Testis (tissue), 3 donors: ENCODE results near the gene DCST1. TPM values are rescaled to one million over a fixed set of nuclear protein-coding genes. Genes with fewer than 3 reads are reported as not detected.

Source experiments
- DNase-seq: peaks from one replicate; pipeline ENCODE4 v3.0.0-alpha.2; 2019
- H3K27ac ChIP-seq, 2 donors: fragments of 200-600 bp; sonication (generic); one replicate each; pipeline ENCODE4 v1.5.1; 2019
- H3K27me3 ChIP-seq: fragments of 200-600 bp; sonication (generic); one replicate; pipeline ENCODE4 v1.5.1; 2019
- H3K36me3 ChIP-seq: fragments of 200-600 bp; sonication (generic); one replicate; pipeline ENCODE4 v1.5.1; 2017; ENCODE audit warnings: low read depth; ENCODE audit errors: missing control alignments
- H3K4me1 ChIP-seq: fragments of 200-600 bp; sonication (generic); one replicate; pipeline ENCODE4 v1.5.1; 2019
- H3K4me3 ChIP-seq, 2 donors: fragments of 200-600 bp; sonication (generic); one replicate each; pipeline ENCODE4 v1.5.1; 2017 to 2019
- H3K9me3 ChIP-seq: fragments of 200-600 bp; sonication (generic); one replicate; pipeline ENCODE4 v1.5.1; 2017
- POLR2A ChIP-seq: fragments of 450-650 bp; IDR thresholded peaks from one replicate; pipeline ENCODE4 v1.6.1; 2017; ENCODE audit warnings: antibody characterized with exemption, mild to moderate bottlenecking, moderate library complexity
- WGBS, 2 donors: methylation state at CpG; one replicate each; pipeline ENCODE4 v1.1.5; 2018; 5-methylcytosine and 5-hydroxymethylcytosine counted together
- intact Hi-C: fragments of 100-400 bp; cut with DNase I; formaldehyde crosslinking; loops from one replicate; pipeline ENCODE4 v1.15.1; 2023; ENCODE audit warnings: low total_unique reads
- polyA plus RNA-seq: library from polyadenylated mRNA; stranded (reverse); fragments of 350-450 nt; fragmentation: Illumina TruSeq; extraction: RNeasy Lipid Tissue Mini Kit (QIAGEN cat#74804); gene quantifications from one replicate; pipeline ENCODE4 v1.2.3, GENCODE V29; 2014; ENCODE audit warnings: low read depth, low replicate concordance; ENCODE audit not compliant: insufficient read depth
- total RNA-seq, 2 donors: library from RNA; depleted of rRNA; stranded (reverse); fragments of >200 nt; gene quantifications; one replicate each; pipeline ENCODE4 v1.2.3, GENCODE V29; 2016
- TF ChIP-seq, protein P1 (sequence below), 3 experiments: fragments of 450-650 bp in 2 of 3; fragments of 200-600 bp in 1 of 3; sonication (generic) in 1 of 3; IDR thresholded peaks; one replicate each; pipeline ENCODE4 v1.5.1; 2016 to 2019; ENCODE audit warnings: antibody characterized with exemption in 3 of 3, mild to moderate bottlenecking in 2 of 3, moderate library complexity in 1 of 3

The DCST1 gene
- total and polyA plus RNA-seq, 3 donors from 2014 or later, result 4.5 to 15.2 (median 9.4) TPM

- DNase-seq, result peak; percentile 86
- H3K4me1 ChIP-seq, result peaks cover 14% of the 10 kb centered on the region
- WGBS, 2 donors, result 19 to 21% methylated on average over 19 to 29 of the region's 29 CpGs
- no peaks in the 10 kb centered on the region for H3K27me3 ChIP-seq
- H3K4me3 ChIP-seq, result no peak overlapping the region
- H3K9me3 ChIP-seq, result no peaks in the 10 kb centered on the region
- TF ChIP-seq POLR2A, result no peak
- TF ChIP-seq, protein P1, sequence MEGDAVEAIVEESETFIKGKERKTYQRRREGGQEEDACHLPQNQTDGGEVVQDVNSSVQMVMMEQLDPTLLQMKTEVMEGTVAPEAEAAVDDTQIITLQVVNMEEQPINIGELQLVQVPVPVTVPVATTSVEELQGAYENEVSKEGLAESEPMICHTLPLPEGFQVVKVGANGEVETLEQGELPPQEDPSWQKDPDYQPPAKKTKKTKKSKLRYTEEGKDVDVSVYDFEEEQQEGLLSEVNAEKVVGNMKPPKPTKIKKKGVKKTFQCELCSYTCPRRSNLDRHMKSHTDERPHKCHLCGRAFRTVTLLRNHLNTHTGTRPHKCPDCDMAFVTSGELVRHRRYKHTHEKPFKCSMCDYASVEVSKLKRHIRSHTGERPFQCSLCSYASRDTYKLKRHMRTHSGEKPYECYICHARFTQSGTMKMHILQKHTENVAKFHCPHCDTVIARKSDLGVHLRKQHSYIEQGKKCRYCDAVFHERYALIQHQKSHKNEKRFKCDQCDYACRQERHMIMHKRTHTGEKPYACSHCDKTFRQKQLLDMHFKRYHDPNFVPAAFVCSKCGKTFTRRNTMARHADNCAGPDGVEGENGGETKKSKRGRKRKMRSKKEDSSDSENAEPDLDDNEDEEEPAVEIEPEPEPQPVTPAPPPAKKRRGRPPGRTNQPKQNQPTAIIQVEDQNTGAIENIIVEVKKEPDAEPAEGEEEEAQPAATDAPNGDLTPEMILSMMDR (IDR thresholded peaks at IDR 0.05), result peak; percentile 94 to 99 (median 98)
- intact Hi-C loops, result loop anchor here (5.0 kb wide), 1 partner anchor 76 kb away; no protein-coding TSS in a partner anchor
- no peaks in the 10 kb centered on the region for H3K36me3 ChIP-seq
- H3K27ac ChIP-seq, result no peak overlapping the region
Measured at GRCh38 chr1:155091071-155092051, 57.7 kb downstream of the DCST1 start.

DNA sequence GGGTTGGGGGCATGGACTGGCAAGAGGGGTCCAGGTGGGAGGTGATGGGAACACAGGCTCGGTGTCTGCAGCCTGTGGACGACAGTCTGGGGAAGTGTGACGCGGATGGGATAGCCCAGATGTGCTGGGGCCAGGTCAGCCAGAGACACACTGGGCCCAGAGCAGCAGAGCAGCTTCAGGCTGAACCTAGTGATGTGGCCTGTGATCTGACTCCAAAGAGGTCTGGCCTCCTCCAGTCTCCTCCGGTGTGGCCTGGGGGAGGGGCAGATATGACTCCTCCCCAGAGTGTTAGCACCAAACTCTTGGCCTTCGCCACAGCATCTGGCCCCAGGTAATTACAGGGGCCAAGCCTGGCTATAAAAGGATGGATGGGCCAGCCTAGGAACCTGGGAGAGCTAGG lies 58.5 kb downstream of the DCST1 start:
- H3K27me3 ChIP-seq, result no peaks in the 10 kb centered on the region
- H3K27ac ChIP-seq, result no peak overlapping the region
- intact Hi-C loops, result loop anchor here (5.0 kb wide), 1 partner anchor 75 kb away; no protein-coding TSS in a partner anchor
- DNase-seq, result no peak
- peaks cover 8% of the 10 kb centered on the region for H3K4me1 ChIP-seq
- no peak overlapping the region for H3K4me3 ChIP-seq
- TF ChIP-seq, protein P1 (IDR thresholded peaks at IDR 0.05), result no peak
- TF ChIP-seq POLR2A, result no peak
- no peaks in the 10 kb centered on the region for H3K9me3 ChIP-seq
- WGBS, 2 donors, result 72 to 78% methylated on average over 4 to 6 of the region's 6 CpGs
- no peaks in the 10 kb centered on the region for H3K36me3 ChIP-seq

DNA sequence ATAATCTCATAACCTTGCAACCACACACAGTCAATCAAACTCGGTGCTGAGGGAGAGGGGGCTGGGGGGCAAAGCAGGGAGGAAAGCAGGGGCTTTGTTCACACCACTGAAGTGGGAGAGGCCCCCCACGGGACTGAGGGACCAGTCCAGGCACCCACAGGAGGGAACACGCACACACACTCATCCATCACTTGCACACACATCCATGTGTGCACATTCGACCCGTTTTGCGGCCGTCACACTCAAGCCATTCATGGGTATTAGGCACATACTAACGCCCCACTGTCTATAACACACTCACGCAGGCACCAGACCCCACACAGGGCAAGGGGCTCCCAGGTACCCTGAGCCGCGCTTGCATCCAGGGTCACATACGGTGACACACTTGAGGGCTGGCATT lies 59.0 kb downstream of the DCST1 start:
- TF ChIP-seq POLR2A, result no peak
- TF ChIP-seq, protein P1 (IDR thresholded peaks at IDR 0.05), result no peak
- intact Hi-C loops, result loop anchor here (5.0 kb wide), 1 partner anchor 75 kb away; no protein-coding TSS in a partner anchor
- no peak overlapping the region for H3K27ac ChIP-seq
- H3K4me1 ChIP-seq, result peaks cover 8% of the 10 kb centered on the region
- no peak overlapping the region for H3K4me3 ChIP-seq
- 89 to 93% methylated on average over 11 to 12 of the region's 12 CpGs for WGBS, 2 donors
- DNase-seq, result no peak
- no peaks in the 10 kb centered on the region for H3K36me3 ChIP-seq
- no peaks in the 10 kb centered on the region for H3K9me3 ChIP-seq
- no peaks in the 10 kb centered on the region for H3K27me3 ChIP-seq

DNA sequence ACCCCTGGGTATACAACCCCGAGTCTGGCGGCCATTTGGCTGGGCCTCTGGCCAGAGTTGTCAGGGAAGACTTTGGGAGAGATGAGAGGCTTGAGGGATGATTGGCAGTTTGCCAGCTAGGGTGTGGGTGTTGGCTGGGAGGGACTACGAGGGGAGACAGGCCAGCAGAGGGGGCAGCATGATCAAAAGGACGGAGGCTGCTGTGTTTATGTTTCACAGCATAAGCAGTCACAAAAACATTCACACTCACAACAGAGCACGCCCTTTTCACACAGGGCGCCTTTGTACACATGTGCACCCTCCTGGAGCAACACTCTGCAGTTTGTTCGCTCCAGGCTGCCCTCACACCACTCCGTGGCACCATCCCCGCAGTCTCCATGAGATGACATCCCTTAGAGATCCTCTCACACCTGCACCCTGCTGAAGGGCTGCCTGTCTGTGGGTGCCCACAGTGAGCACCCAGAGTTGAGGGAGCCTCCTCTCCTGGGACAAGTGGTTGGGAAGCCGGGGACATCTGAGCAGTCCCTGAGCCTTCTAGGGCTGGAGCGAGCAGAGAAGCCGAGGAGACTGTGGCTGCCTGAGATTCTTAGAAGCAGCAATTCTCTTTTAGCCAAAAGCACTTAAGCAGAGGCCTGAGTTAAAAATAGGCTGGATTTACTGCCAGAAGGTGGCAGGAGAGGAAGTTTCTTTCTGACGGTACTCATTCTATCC lies 60.4 kb downstream of the DCST1 start:
- TF ChIP-seq POLR2A, result no peak
- TF ChIP-seq, protein P1 (IDR thresholded peaks at IDR 0.05), result peak in 2 of 3 experiments; percentile 15 to 19
- WGBS, 2 donors, result 25 to 35% methylated on average over 6 to 13 of the region's 13 CpGs
- Histone ChIP-seq H3K9me3 (no peaks in the 10 kb centered on the region), H3K36me3 (no peaks in the 10 kb centered on the region), H3K27ac (no peak overlapping the region), H3K4me1 (peaks cover 8% of the 10 kb centered on the region), H3K27me3 (no peaks in the 10 kb centered on the region), H3K4me3 (no peak overlapping the region)
- DNase-seq, result no peak
- intact Hi-C loops, result loop anchor here (5.0 kb wide), 1 partner anchor 73 kb away; no protein-coding TSS in a partner anchor
